GM12873 (cell line): Measurements from ENCODE around the gene ATP1A2.

ENCODE experiments used
- CTCF ChIP-seq: IDR thresholded peaks from 2 replicates; pipeline ENCODE4 v1.5.1; 2012; ENCODE audit warnings: low read depth, mild to moderate bottlenecking, moderate library complexity, low read length, control low read depth; ENCODE audit not compliant: insufficient read depth; ENCODE audit errors: missing control alignments

ATP1A2 gene

GRCh38 chr1:160097911-160098851 is 17.4 kb upstream of the ATP1A2 start, which contains the start of gene IGSF8:
Gene IGSF8, minus strand, starts transcription at chr1:160098619. Its CDS starts 147 bp downstream, at chr1:160098472.
- no peak for TF ChIP-seq CTCF

GRCh38 chr1:160098852-160099561 is 16.6 kb upstream of the ATP1A2 start:
- no peak for TF ChIP-seq CTCF

GRCh38 chr1:160099716-160100375 is 15.7 kb upstream of the ATP1A2 start:
- TF ChIP-seq CTCF = no peak

GRCh38 chr1:160101037-160101716 is 14.4 kb upstream of the ATP1A2 start:
- TF ChIP-seq CTCF = peak; percentile 97

- no peak for TF ChIP-seq CTCF
Measured at GRCh38 chr1:160101717-160102522, 13.6 kb upstream of the ATP1A2 start.

- TF ChIP-seq CTCF = no peak
Measured at GRCh38 chr1:160103658-160104408, 11.7 kb upstream of the ATP1A2 start.
